ENCODE measurements around the gene PRKD2. TPM values are rescaled to one million over a fixed set of nuclear protein-coding genes. Genes with fewer than 3 reads are reported as not detected.
"Not testable (repeated sequence)": the region's sequence is repeated elsewhere in the genome, so short reads cannot be mapped to it uniquely, and the experiment has no call there.

The PRKD2 gene
- 100 to 1,000 TPM in 1 of 3 donors, 10 to 100 TPM in 2; 36.3 to 116 (median 36.3) TPM for polyA plus RNA-seq

- H3K4me1 Mint-ChIP-seq = peaks cover 62 to 66% of the 10 kb centered on the region in 2 donors
- no peaks in the 10 kb centered on the region for H3K9me3 Mint-ChIP-seq
These were observed at the start of gene PRKD2 for GRCh38 chr19:46717034-46717715. Gene PRKD2, minus strand, starts transcription at chr19:46717114. Its CDS starts 744 bp downstream, at chr19:46716370.

GRCh38 chr19:46764817-46765291, 47.9 kb upstream of the PRKD2 start:
- Mint-ChIP-seq H3K27ac (no peak overlapping the region), H3K4me1 (no peaks in the 10 kb centered on the region), H3K27me3 (ENCODE audit: low read depth in 3 of 3) (peaks cover 0 to 1% (median 0%) of the 10 kb centered on the region in 3 donors), H3K9me3 (no peaks in the 10 kb centered on the region), H3K4me3 (no peak overlapping the region), H3K36me3 (no peaks in the 10 kb centered on the region)
- DNase-seq = no peak

More at GRCh38 chr19:46717034-46717715, at the start of gene PRKD2:
- Mint-ChIP-seq H3K27me3 (ENCODE audit: low read depth in 3 of 3) (peaks cover 5 to 12% (median 6%) of the 10 kb centered on the region in 3 donors), H3K27ac (peak within 1 kb of the TSS; percentile 93 to 98 (median 98)), H3K4me3 (peak within 1 kb of the TSS; percentile 94 to 96 (median 95)), H3K36me3 (peaks cover 4 to 12% (median 5%) of the 10 kb centered on the region in 3 donors)
- DNase-seq = peak; percentile 83 to 84 (median 83)

GRCh38 chr19:46762245-46762890, 45.5 kb upstream of the PRKD2 start:
- Mint-ChIP-seq H3K27me3 (ENCODE audit: low read depth in 3 of 3) (no peaks in the 10 kb centered on the region), H3K4me3 (no peak overlapping the region), H3K4me1 (peaks cover 0 to 1% of the 10 kb centered on the region in 2 donors), H3K36me3 (peaks cover 0 to 5% (median 0%) of the 10 kb centered on the region in 3 donors), H3K27ac (no peak overlapping the region), H3K9me3 (no peaks in the 10 kb centered on the region)
- DNase-seq = no peak

- Mint-ChIP-seq H3K36me3 (peaks cover 0 to 6% (median 0%) of the 10 kb centered on the region in 3 donors), H3K27ac (no peak overlapping the region), H3K9me3 (no peaks in the 10 kb centered on the region), H3K4me1 (peaks cover 0 to 6% of the 10 kb centered on the region in 2 donors), H3K4me3 (no peak overlapping the region), H3K27me3 (ENCODE audit: low read depth in 3 of 3) (peaks cover 3% of the 10 kb centered on the region in 3 donors)
- DNase-seq = no peak
These were observed 44.5 kb upstream of the PRKD2 start for GRCh38 chr19:46761418-46761831.

GRCh38 chr19:46760897-46761296, 44.0 kb upstream of the PRKD2 start:
- H3K36me3 Mint-ChIP-seq; H3K9me3 Mint-ChIP-seq; DNase-seq; H3K4me3 Mint-ChIP-seq; H3K27ac Mint-ChIP-seq; H3K27me3 Mint-ChIP-seq (ENCODE audit: low read depth in 3 of 3); H3K4me1 Mint-ChIP-seq: not testable (repeated sequence)

- Mint-ChIP-seq H3K27ac (no peak overlapping the region), H3K9me3 (no peaks in the 10 kb centered on the region)
- no peak for DNase-seq
These were observed 43.4 kb upstream of the PRKD2 start for GRCh38 chr19:46760363-46760762.

GRCh38 chr19:46759817-46760333, 43.0 kb upstream of the PRKD2 start:
- Mint-ChIP-seq H3K4me3 (no peak overlapping the region), H3K9me3 (no peaks in the 10 kb centered on the region), H3K27me3 (ENCODE audit: low read depth in 3 of 3) (peaks cover 3 to 4% (median 3%) of the 10 kb centered on the region in 3 donors), H3K36me3 (peaks cover 0 to 9% (median 3%) of the 10 kb centered on the region in 3 donors), H3K4me1 (peaks cover 0 to 7% of the 10 kb centered on the region in 2 donors), H3K27ac (no peak overlapping the region)
- DNase-seq = no peak

More at GRCh38 chr19:46760363-46760762, 43.4 kb upstream of the PRKD2 start:
- peaks cover 3 to 4% (median 3%) of the 10 kb centered on the region in 3 donors for H3K27me3 Mint-ChIP-seq (ENCODE audit: low read depth in 3 of 3)
- peaks cover 0 to 6% (median 0%) of the 10 kb centered on the region in 3 donors for H3K36me3 Mint-ChIP-seq
- peaks cover 0 to 7% of the 10 kb centered on the region in 2 donors for H3K4me1 Mint-ChIP-seq
- H3K4me3 Mint-ChIP-seq = no peak overlapping the region

- Mint-ChIP-seq H3K36me3 (peaks cover 0 to 9% (median 3%) of the 10 kb centered on the region in 3 donors), H3K4me3 (no peak overlapping the region), H3K9me3 (no peaks in the 10 kb centered on the region), H3K27me3 (ENCODE audit: low read depth in 3 of 3) (peaks cover 3 to 4% (median 3%) of the 10 kb centered on the region in 3 donors), H3K27ac (peak overlapping the region in 1 of 6 donors; percentile 35), H3K4me1 (peaks cover 0 to 7% of the 10 kb centered on the region in 2 donors)
- DNase-seq = no peak
These were observed 42.3 kb upstream of the PRKD2 start for GRCh38 chr19:46759206-46759605.

- H3K4me1 Mint-ChIP-seq = peaks cover 0 to 7% of the 10 kb centered on the region in 2 donors
- H3K4me3 Mint-ChIP-seq = no peak overlapping the region
- peaks cover 3 to 4% (median 3%) of the 10 kb centered on the region in 3 donors for H3K27me3 Mint-ChIP-seq (ENCODE audit: low read depth in 3 of 3)
- peak overlapping the region in 2 of 6 donors; percentile 19 to 69 for H3K27ac Mint-ChIP-seq
- H3K9me3 Mint-ChIP-seq = no peaks in the 10 kb centered on the region
- H3K36me3 Mint-ChIP-seq = peaks cover 0 to 12% (median 6%) of the 10 kb centered on the region in 3 donors
- DNase-seq = peak; percentile 38 to 45 (median 41)
These were observed 39.6 kb upstream of the PRKD2 start for GRCh38 chr19:46756544-46756888.

- no peak for DNase-seq
- Mint-ChIP-seq H3K4me3 (no peak overlapping the region), H3K27ac (no peak overlapping the region), H3K4me1 (peaks cover 0 to 7% of the 10 kb centered on the region in 2 donors), H3K9me3 (no peaks in the 10 kb centered on the region), H3K27me3 (ENCODE audit: low read depth in 3 of 3) (peaks cover 3 to 4% (median 3%) of the 10 kb centered on the region in 3 donors), H3K36me3 (peaks cover 0 to 12% (median 6%) of the 10 kb centered on the region in 3 donors)
These were observed 39.1 kb upstream of the PRKD2 start for GRCh38 chr19:46755853-46756543.

- Mint-ChIP-seq H3K36me3 (peaks cover 3 to 16% (median 6%) of the 10 kb centered on the region in 3 donors), H3K4me1 (peaks cover 0 to 7% of the 10 kb centered on the region in 2 donors), H3K27me3 (ENCODE audit: low read depth in 3 of 3) (peaks cover 3 to 6% (median 3%) of the 10 kb centered on the region in 3 donors), H3K27ac (no peak overlapping the region), H3K9me3 (no peaks in the 10 kb centered on the region), H3K4me3 (no peak overlapping the region)
- DNase-seq = no peak
These were observed 38.4 kb upstream of the PRKD2 start for GRCh38 chr19:46755077-46755852.

GRCh38 chr19:46753420-46754155, 36.7 kb upstream of the PRKD2 start:
- peaks cover 3 to 11% (median 4%) of the 10 kb centered on the region in 3 donors for H3K27me3 Mint-ChIP-seq (ENCODE audit: low read depth in 3 of 3)
- H3K27ac Mint-ChIP-seq = no peak overlapping the region
- peak; percentile 44 to 60 (median 46) for DNase-seq
- H3K36me3 Mint-ChIP-seq = peaks cover 3 to 16% (median 6%) of the 10 kb centered on the region in 3 donors
- H3K9me3 Mint-ChIP-seq = no peaks in the 10 kb centered on the region
- H3K4me3 Mint-ChIP-seq = no peak overlapping the region
- peaks cover 0 to 7% of the 10 kb centered on the region in 2 donors for H3K4me1 Mint-ChIP-seq
